Putamen (tissue), 1 donor: ENCODE measurements around the gene DOCK9.
"Not testable (repeated sequence)": the region's sequence is repeated elsewhere in the genome, so short reads cannot be mapped to it uniquely, and the experiment has no call there.

Experiments used
- DNase-seq: peaks from one replicate; pipeline ENCODE4 v3.0.0-alpha.2; 2016; ENCODE audit warnings: low spot score

Gene DOCK9

DNA sequence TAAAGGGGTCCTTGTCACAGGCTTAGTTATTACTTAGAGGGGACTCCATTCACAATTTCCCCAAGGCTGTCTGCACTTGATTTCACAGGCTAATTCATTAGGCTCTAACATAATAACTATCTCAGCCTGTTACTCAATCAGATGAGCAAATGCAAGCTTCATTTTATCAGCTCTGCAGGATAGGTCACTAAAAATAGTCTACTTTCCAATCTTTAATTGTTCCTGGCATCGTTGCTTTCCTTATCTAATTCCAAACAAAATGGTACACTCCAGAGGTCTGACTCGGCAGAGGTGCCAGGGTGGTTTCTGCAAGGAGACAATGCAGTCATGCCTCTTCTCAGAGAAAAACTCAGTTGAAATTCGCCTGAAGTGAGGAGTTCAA is 155.6 kb downstream of the DOCK9 start:
- DNase-seq: no peak

- DNase-seq: no peak
Measured at GRCh38 chr13:98821372-98822224, 156.3 kb downstream of the DOCK9 start.

GRCh38 chr13:98820744-98821371 is 157.0 kb downstream of the DOCK9 start:
- no peak for DNase-seq

DNA sequence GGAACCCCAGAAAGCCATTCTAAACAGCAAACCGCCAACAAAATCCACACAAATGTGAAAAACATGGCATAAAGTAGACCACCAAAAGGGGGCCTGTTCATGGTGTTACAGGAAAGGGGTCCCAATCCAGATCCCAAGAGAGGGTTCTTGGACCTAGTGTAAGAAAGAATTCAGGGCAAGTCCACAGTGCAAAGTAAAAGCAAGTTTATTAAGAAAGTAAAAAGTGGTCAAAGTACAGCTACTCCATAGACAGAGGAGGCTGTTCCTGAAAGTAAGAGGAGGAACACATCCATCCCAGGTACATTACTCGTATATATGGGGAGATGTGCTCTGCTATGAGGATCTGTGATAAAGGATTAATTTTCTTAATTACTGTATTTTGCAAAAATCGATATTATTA is 157.6 kb downstream of the DOCK9 start:
- DNase-seq: no peak

- DNase-seq: no peak
Measured at GRCh38 chr13:98819382-98820010, 158.4 kb downstream of the DOCK9 start.

GRCh38 chr13:98816406-98816805 is 161.5 kb downstream of the DOCK9 start:
- DNase-seq: no peak

GRCh38 chr13:98813993-98814392 is 163.9 kb downstream of the DOCK9 start:
- no peak for DNase-seq

DNA sequence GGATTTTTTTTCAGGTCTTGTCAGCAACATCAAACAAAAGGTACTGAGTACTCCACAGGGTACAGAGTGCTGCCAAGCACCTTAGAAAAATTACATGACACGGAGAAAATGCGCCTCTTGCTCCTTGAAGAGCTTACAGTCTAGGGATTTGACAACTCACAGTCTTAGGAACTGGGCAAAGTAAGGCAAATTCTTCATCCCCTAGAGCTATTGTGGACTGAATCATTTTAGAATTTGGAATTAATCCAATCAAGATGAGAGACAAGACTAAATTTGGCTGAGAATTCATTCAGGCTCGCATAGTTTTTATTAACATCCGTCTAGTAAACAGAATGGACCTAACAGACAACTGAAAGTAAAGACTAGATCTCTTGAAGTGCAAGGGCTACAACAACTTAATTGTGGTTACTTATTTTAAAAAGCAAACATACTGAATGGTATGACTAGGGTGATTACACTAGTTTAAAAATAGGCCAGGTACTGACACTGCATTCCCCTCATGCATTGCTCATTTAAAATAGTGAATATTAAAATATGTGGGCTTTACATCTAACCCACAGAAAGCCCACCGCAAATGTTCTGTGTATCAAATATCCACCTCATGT is 165.6 kb downstream of the DOCK9 start:
- DNase-seq: not testable (repeated sequence)

GRCh38 chr13:98810746-98811145 is 167.1 kb downstream of the DOCK9 start:
- DNase-seq: no peak

- DNase-seq: no peak
Measured at GRCh38 chr13:98809345-98809777, 168.5 kb downstream of the DOCK9 start.

GRCh38 chr13:98807774-98808173 is 170.1 kb downstream of the DOCK9 start:
- DNase-seq: no peak

DNA sequence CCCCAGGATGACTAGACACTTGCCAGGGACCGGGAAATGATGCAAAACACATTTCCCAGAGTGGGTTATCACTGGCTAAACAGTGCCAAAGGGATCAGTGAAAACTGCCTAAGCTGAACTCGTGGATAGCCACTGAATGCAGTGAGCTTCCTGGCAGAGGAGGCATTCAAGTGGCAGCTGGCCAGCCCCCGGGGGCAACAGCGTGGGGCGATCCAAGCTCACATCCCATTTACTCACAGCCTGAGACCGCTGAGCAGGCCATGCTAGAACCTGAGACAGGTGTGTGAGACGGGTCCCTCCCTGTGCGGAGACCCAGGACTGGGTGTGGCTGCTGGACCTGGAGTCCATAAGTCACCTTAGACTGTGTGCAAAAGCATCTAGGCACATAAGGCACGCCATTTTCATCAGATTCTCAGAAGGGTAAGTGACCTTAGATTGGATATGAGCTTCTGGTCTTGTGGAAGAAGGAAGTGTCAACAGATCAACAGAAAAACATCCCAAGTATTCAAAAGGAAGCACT is 173.5 kb downstream of the DOCK9 start:
- DNase-seq: no peak

DNA sequence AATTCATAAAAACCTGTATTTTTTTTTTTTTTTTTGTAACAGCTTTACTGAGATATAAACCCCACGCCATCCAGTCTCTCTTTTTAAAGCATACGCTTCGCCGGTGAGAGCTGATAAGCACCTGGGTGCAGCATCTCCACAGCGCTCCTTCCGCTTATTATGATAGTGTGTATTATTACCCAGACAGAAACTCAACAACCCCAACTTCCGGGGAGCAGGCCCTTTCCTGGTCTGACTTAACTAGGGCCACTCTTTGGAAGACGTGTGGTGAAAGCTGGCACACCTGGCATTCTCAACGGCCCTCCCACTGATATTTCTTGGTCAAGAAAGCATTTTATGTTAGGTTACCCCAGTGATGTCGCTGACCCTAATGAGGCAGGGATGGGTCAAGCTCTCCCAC is 173.9 kb downstream of the DOCK9 start:
- DNase-seq: no peak

DNA sequence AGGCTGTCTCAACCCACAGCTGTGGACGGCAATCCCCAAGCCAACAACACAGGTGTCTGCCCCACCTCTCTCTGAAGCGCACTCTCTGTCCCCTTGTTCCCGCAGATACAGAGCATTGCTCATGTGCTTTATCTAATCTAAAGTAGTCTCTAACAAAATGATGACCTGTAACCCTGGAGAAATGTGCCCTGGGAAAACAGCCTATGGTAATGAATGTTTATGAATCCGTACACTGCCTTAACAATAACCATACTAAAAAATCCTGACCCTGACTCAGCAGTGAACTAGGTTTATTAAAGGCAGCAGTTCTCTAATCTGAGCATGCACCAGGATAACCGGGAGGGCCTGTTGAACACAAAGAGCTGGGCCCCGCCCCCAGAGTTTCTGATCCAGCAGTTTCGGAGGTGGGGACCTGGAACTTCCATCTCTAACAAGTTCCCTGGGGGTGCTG is 174.7 kb downstream of the DOCK9 start:
- no peak for DNase-seq

DNA sequence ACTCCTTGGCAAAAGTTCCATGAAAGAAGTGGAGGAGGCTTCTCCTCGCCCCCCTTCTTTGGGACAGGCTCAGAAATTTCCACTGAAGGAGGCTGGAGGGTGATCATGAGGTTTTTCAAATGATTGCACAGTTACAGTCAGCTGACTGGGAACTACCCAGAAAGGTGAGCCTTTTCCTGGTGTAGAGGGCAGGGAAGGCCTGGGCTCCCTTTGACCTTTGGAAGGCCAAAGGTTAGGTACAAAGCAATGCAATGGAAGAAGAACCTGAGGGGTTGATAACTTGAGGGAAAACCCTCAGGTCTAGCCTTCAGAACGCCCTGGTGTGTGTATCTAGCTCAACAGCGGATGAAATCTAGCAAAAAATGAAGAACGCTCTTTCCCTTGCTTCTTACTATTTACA is 175.3 kb downstream of the DOCK9 start:
- no peak for DNase-seq

DNA sequence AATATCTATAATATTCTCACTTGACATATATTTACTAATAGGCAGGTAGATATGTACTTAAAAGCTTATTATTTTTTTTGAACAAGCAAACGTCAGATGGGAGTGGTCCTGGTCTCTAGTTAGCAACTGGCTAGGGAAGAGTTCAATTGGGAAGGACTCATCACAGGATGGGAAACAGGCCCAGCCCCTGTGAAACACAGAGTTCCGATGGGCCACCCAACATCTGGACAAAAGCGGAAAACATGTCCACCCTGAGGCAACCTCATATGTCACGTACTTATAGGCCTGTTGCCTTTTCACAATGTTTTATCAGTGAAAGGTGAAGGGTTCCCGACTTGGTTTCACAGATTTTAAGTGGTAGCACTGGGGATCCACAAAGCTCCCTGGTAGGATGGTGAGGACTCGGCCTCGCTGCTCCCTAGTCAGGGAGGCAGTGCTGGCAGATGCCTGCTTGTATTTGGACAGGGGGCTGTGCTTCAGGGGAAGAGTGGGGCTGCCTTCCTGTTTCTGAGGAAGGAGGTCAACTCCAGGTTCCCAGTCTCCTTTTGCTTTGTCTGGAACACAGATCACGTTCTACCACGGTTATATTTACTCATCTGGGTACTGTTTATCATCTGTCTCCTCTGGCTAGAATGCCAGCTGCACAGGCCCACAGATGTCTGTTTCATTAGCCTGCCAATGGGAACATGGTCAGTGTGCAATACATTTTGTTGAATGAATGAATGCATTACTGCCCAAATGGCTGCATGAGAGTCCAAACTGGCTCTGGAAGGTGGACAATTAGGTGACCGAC is 176.0 kb downstream of the DOCK9 start:
- no peak for DNase-seq

DNA sequence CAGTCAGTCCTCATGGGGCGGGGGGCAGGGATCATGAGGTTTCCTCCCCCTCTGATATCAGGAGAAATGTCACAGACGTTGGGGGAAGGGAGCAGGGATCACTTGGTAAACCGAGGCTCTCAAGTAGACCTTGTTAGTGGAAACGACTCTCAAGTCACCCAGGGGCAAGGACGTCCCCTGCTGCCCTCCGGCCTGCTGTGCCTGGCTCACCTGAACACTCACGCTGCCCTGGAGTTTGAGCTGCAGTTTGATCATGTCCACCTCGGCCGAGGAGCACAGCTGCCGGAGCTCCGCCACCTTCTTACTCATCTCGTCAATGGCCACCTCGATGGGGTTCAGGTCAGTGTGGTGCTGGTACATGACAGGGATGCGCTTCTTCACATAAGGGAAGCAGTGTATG is 177.8 kb downstream of the DOCK9 start:
- DNase-seq: no peak

DNA sequence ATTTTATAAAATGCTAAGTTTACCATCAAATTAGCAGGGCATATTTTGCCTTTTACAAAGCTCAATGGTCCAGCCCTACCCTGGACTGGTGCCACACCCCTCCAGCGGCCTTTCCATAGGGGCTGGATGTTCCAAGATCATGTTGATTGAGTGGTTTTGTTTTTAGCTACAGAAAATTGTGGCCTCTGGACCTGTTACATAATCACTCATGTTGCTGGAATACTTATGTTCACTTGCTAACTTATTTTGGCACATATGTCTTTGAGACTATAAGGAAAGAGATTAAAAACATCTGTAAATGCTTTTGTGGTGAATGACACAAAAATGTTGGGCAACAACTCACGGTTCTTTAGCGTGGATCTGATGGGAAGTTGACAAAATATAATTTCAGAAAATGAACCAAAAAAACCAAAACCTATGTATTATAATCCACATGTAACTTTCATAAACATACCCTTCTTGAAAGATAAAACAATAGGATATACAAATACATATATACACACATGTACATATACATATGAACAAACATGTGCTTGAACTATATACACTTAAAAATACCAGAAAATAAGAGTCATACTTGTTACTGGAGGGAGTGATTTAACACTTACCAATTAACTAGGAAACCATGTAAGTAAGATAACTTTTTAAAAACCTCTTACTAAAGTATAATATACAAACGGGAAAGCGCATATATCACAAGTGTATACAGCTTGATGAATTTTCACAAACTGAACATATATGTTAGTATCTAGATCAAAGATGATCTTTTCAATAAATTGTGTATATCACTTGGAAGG is 178.8 kb downstream of the DOCK9 start:
- DNase-seq: no peak

DNA sequence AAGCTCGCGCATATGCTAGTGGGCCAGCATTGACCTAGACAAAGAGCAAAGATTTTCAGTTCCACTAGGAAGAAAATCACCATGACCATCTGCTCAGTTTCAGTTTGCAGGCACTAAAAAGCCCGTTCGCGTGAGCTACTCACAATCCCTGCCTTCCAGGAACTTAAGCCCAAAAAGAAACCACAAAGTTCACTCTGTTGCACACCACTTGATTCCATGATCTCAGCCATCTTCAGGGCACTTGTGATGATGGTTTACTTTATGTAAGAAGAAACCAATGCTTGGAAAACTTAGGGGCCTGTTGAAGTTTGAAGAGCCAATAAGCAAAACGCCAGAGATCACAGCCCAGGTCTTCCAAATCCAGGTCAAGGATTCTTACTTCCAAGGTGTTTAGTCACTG is 180.4 kb downstream of the DOCK9 start:
- DNase-seq: no peak

- no peak for DNase-seq
Measured at GRCh38 chr13:98796798-98797197, 181.1 kb downstream of the DOCK9 start.

- no peak for DNase-seq
Measured at GRCh38 chr13:98796191-98796590, 181.7 kb downstream of the DOCK9 start.
